Measurements from ENCODE around the gene GRIK4. TPM values are rescaled to one million over a fixed set of nuclear protein-coding genes. Genes with fewer than 3 reads are reported as not detected.

The GRIK4 gene
- total and polyA plus RNA-seq, 9 of the 15 experiments (the other 6 are each of a cell fraction or from before 2014, with no cell fraction given) = not detected

GRCh38 chr11:120995184-120995583 lies 483.6 kb downstream of the GRIK4 start:
- Histone ChIP-seq H3K36me3 (ENCODE audit: control insufficient read depth, insufficient read depth, low read length) (no peaks in the 10 kb centered on the region), H3K4me2 (ENCODE audit: insufficient read depth, low read length) (no peak overlapping the region), H3K4me3 (no peak overlapping the region), H3K27me3 (ENCODE audit: control insufficient read depth in 2 of 2, insufficient read depth in 2 of 2, low read length in 2 of 2) (peaks cover 4 to 10% of the 10 kb centered on the region in 2 experiments; a peak in 2 of 5 replicates), H3K27ac (ENCODE audit: extremely low read depth, low read depth, low read length) (no peak overlapping the region), H3K9ac (ENCODE audit: insufficient read depth in 1 of 2, low read depth in 2 of 2, low read length in 2 of 2) (no peak overlapping the region), H3K4me1 (replicated peaks in 1 of 2; ENCODE audit: control insufficient read depth in 2 of 2, insufficient read depth in 2 of 2, low read length in 2 of 2) (no peaks in the 10 kb centered on the region), H4K20me1 (replicated peaks; ENCODE audit: control insufficient read depth, insufficient read depth, low read length) (no peaks in the 10 kb centered on the region), H2AFZ (ENCODE audit: low read depth, low read length) (no peak overlapping the region), H3K79me2 (ENCODE audit: control insufficient read depth, insufficient read depth, low read length) (no peaks in the 10 kb centered on the region), H3K9me1 (ENCODE audit: control insufficient read depth, insufficient read depth, low read length) (no peaks in the 10 kb centered on the region), H3K9me3 (replicated peaks; ENCODE audit: control insufficient read depth, insufficient read depth, low read depth, low read length) (no peaks in the 10 kb centered on the region)
- in situ Hi-C loops (cut with MboI) (no loop called here), intact Hi-C loops (cut with micrococcal nuclease) (no loop called here)
- 3% methylated on average over 2 of the region's 2 CpGs for WGBS (ENCODE audit: insufficient coverage, low coverage, missing lambda C conversion rate)
- ChIA-PET CTCF (ENCODE audit: low intra/inter-chr PET ratio) (no interaction called here), POLR2A (no interaction called here)
- FAIRE-seq (no peak), DNase-seq (ENCODE audit: extremely low read depth in 1 of 4, low spot score in 3 of 4) (no peak), ATAC-seq (no peak)
- TF ChIP-seq TSHZ1 (CRISPR knock-in tag; IDR thresholded peaks at IDR 0.05) = no peak
- no peak for TF ChIP-seq RBM39 (optimal IDR thresholded peaks at IDR 0.05; ENCODE audit: low read depth, low read length)
- no peak for TF ChIP-seq EGR1 (conservative IDR thresholded peaks at IDR 0.05)
- no peak for TF ChIP-seq ZNF280B (CRISPR knock-in tag; IDR thresholded peaks at IDR 0.05)
- no peak for TF ChIP-seq CHD1 (IDR thresholded peaks at IDR 0.05; ENCODE audit: low read length)
- TF ChIP-seq STAT5B (CRISPR knock-in tag; IDR thresholded peaks at IDR 0.05) = no peak
- no peak for TF ChIP-seq TAF7 (tag; IDR thresholded peaks at IDR 0.05)
- no peak for TF ChIP-seq ETS2 (tag; IDR thresholded peaks at IDR 0.05; ENCODE audit: borderline replicate concordance, poor library complexity, severe bottlenecking)
- no peak for TF ChIP-seq ZNF764 (CRISPR knock-in tag; IDR thresholded peaks at IDR 0.05; ENCODE audit: low read depth)
- no peak for TF ChIP-seq MLLT1 (IDR thresholded peaks at IDR 0.05)
- no TSS peak for BruUV-seq (replicated peaks)

Measured in K562 (cell line).